ENCODE data around the gene SHROOM1.

Gene SHROOM1

GRCh38 chr5:132872788-132873118 is 42.3 kb upstream of the SHROOM1 start:
- no peak for TF ChIP-seq CTCF (IDR thresholded peaks at IDR 0.05; ENCODE audit: borderline replicate concordance, control extremely low read depth, extremely low read depth, insufficient read depth, missing control alignments)
- no peak for DNase-seq (ENCODE audit: low spot score)
- in situ Hi-C loops (cut with MboI; ENCODE audit: low sequenced_read_pairs, unreplicated experiment): no loop called here

GRCh38 chr5:132871459-132872284 is 41.2 kb upstream of the SHROOM1 start:
- no peak for DNase-seq (ENCODE audit: low spot score)
- no peak for TF ChIP-seq CTCF (IDR thresholded peaks at IDR 0.05; ENCODE audit: borderline replicate concordance, control extremely low read depth, extremely low read depth, insufficient read depth, missing control alignments)
- in situ Hi-C loops (cut with MboI; ENCODE audit: low sequenced_read_pairs, unreplicated experiment): no loop called here

GRCh38 chr5:132870801-132871200 is 40.4 kb upstream of the SHROOM1 start:
- in situ Hi-C loops (cut with MboI; ENCODE audit: low sequenced_read_pairs, unreplicated experiment): no loop called here
- DNase-seq (ENCODE audit: low spot score): no peak
- no peak for TF ChIP-seq CTCF (IDR thresholded peaks at IDR 0.05; ENCODE audit: borderline replicate concordance, control extremely low read depth, extremely low read depth, insufficient read depth, missing control alignments)

- DNase-seq (ENCODE audit: low spot score): no peak
- TF ChIP-seq CTCF (IDR thresholded peaks at IDR 0.05; ENCODE audit: borderline replicate concordance, control extremely low read depth, extremely low read depth, insufficient read depth, missing control alignments): no peak
- in situ Hi-C loops (cut with MboI; ENCODE audit: low sequenced_read_pairs, unreplicated experiment): no loop called here
Observed at GRCh38 chr5:132868754-132869153, 38.3 kb upstream of the SHROOM1 start.

GRCh38 chr5:132867046-132867451 is 36.6 kb upstream of the SHROOM1 start:
- TF ChIP-seq CTCF (IDR thresholded peaks at IDR 0.05; ENCODE audit: borderline replicate concordance, control extremely low read depth, extremely low read depth, insufficient read depth, missing control alignments): no peak
- DNase-seq (ENCODE audit: low spot score): no peak

GRCh38 chr5:132866342-132867045 is 36.0 kb upstream of the SHROOM1 start, which contains the start of the genes GDF9 and UQCRQ:
TSS of gene GDF9 (minus strand) at chr5:132866469. CDS start at chr5:132864533, 1,936 bp downstream.
TSS of gene UQCRQ (plus strand) at chr5:132866642. CDS start at chr5:132866882, 240 bp downstream.
- DNase-seq (ENCODE audit: low spot score): peak; percentile 98
- in situ Hi-C loops (cut with MboI; ENCODE audit: low sequenced_read_pairs, unreplicated experiment): no loop called here
- TF ChIP-seq CTCF (IDR thresholded peaks at IDR 0.05; ENCODE audit: borderline replicate concordance, control extremely low read depth, extremely low read depth, insufficient read depth, missing control alignments): peak; percentile 19

More at GRCh38 chr5:132867046-132867451, 36.6 kb upstream of the SHROOM1 start:
- in situ Hi-C loops (cut with MboI; ENCODE audit: low sequenced_read_pairs, unreplicated experiment): no loop called here
